NCI-H748 (cell line): Measurements from ENCODE around the gene TRPV3.
"Not testable (repeated sequence)": the region's sequence is repeated elsewhere in the genome, so short reads cannot be mapped to it uniquely, and the experiment has no call there.

Source experiments
- DNase-seq: peaks from one replicate; lab custom pipeline; 2025; ENCODE audit not compliant: unreplicated experiment; lab: John Stamatoyannopoulos, UW

TRPV3 gene

GRCh38 chr17:3475812-3476610 is 81.6 kb downstream of the TRPV3 start, which contains the start of gene ASPA:
ASPA (plus strand) TSS chr17:3475997; CDS start chr17:3476160, 163 bp downstream.
- no peak for DNase-seq

GRCh38 chr17:3475251-3475685 is 82.3 kb downstream of the TRPV3 start:
- no peak for DNase-seq

- DNase-seq: peak; percentile 51
Measured at GRCh38 chr17:3474212-3474611, 83.4 kb downstream of the TRPV3 start.

- DNase-seq: no peak
Measured at GRCh38 chr17:3472137-3472536, 85.5 kb downstream of the TRPV3 start.

GRCh38 chr17:3471599-3471998 is 86.0 kb downstream of the TRPV3 start, which contains the start of gene SPATA22:
SPATA22 (minus strand) TSS chr17:3471819; CDS start chr17:3469325, 2,494 bp downstream.
- no peak for DNase-seq

GRCh38 chr17:3469529-3469928 is 88.1 kb downstream of the TRPV3 start:
- no peak for DNase-seq

GRCh38 chr17:3466355-3466754 is 91.3 kb downstream of the TRPV3 start:
- not testable (repeated sequence) for DNase-seq
